HG02642 (cell line): ENCODE data around the gene CDH26.

Experiments used
- ATAC-seq: cut with Tn5 transposase; IDR thresholded peaks from one replicate; pipeline ENCODE4 v1.9.1; 2021; ENCODE audit warnings: mild to moderate bottlenecking; ENCODE audit not compliant: unreplicated experiment, poor library complexity

CDH26 gene

DNA sequence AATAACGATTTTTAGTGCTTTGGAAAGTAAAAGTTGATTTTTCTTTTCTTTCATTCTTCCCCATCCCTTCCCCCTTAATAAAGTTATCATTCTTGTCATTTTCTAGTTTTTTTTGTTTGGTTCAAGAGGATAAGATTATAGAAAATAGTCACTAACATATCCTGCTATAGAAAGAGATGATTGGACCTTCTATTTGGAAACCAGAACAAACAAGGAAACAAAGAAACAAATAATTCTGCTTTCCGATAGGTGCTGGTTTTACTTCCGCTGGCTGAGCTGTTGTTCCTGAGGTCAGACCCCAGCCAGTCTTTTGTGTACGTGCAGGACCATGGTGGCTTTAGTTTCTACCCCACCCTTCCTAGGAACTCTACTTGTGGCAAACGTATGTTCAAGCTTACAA is at the start of gene CDH26:
Gene CDH26, plus strand, starts transcription at position 301 of the 400 bp plus-strand sequence. CDS start 304 bp downstream, outside the sequence.
- no peak for ATAC-seq

DNA sequence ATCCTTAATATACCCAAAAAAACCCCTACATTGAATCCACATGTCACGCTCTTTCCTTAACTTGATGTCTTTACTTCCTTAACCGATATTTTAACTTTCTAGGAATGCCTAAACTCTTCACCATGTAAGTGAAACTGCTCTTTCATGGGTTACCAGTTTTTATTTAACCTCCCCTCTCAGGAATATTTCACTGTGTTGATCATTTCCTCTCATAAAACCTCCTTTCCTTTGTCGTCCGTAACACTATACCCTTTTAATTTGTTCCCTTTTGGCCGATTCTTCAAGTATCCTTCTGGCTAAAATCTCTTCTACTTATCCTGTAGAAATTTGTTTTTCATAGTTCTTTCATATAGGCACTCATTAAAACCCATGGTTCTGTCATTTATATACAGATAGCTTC is 49.4 kb upstream of the CDH26 start:
- ATAC-seq: no peak

DNA sequence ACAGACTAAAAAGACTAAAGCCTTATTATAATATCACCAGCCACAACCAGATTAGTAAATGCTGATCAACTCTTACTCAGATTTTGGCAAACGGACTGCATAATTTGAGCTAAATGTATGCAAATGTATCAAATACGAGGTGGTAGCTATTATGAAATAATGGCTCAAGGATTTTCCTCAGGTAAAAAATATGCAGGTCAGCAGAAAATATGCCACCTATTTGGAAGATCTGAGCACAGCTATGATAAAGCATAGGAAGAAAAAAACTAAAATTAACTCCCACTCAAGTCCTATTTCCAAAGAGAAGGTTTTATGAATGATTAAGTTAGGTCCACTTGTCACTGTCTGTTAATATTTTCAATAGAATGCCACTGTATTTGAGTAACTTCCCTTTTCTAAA is 47.2 kb upstream of the CDH26 start:
- no peak for ATAC-seq

DNA sequence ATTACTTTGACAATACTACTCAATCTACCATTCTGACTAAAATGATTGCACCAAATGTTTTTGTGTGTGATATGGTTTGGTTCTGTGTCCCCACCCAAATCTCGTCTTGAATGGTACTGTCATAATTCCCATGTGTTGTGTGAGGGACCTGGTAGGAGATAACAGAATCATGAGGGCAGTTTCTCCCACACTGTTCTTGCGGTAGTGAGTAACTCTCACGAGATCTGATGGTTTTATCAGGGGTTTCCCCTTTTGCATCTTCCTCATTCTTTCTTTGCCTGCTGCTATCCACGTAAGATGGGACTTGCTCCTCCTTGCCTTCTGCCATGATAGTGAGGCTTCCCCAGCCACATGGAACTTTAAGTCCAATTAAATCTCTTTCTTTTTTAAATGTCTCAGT is 45.6 kb upstream of the CDH26 start:
- no peak for ATAC-seq

DNA sequence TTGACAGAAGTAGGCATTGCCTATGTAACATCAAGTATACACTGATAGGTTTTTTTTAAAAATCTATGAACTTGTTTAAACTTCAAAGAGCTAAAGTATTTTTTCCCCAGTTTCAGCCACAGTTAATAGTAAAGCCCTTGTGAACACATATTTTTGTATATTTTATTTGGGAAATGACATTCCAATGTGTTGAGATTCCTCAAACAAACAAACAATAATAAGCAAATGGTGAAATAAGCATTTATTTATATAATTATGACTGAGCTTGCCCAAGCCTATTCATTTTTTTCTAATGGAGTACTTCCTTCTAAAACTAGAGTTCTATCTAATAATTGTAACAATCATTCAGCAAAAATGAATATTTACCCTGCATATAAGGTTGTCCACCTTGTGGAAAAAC is 37.3 kb upstream of the CDH26 start:
- no peak for ATAC-seq

DNA sequence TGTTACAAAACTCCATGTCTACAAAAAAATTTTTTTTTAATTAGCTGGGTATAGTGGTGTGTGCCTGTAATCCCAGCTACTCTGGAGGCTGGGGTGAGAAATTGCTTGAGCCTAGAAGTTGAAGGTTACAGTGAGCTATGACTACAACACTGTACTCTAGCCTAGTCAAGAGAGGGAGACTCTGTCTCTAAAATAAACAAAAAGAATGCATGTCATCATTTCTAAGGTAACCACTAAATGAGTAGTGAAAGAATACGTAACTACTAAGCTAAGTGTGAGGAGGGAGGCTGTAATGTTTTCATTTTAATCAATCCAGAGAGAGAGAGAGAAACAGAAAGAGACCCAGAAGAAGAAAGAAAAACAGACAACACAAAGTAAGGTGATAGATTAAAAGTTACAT is 34.7 kb upstream of the CDH26 start:
- no peak for ATAC-seq

DNA sequence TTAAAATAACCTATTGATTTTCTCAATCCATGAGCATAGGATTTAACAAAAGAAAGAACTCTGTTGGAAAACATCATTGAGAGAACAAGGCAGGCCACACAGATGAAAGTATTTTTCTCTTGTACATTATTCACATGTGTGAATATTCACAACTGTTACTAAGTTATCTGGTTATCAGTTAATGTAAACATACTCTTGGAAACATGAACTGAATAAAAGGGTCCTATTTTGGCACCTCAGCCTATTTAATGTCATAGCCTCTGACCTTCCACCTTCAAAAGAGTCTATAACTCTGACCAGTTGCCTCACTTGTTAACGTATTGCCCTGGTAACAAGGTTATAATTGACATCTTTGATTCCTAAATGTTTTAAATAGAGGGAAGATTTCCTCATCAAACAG is 32.9 kb upstream of the CDH26 start:
- no peak for ATAC-seq

DNA sequence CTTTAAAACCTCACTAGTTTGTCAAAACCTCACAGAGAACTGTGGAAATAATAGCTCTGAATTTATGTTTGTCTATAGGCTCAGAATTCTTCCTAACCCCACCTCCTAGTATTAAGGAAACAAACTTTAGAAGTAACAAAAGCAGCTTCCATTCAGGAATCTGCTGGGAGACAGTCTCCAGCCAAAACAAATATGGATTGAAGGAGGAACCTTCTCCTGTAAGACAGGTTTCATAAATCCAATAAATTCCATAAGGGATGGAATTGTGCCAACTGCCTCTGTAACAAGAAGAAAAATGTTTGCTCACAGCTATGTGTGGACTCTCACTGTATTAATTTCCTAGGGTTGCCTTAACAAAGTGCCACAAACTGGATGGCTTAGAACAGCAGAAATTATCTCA is 32.3 kb upstream of the CDH26 start:
- ATAC-seq: no peak

DNA sequence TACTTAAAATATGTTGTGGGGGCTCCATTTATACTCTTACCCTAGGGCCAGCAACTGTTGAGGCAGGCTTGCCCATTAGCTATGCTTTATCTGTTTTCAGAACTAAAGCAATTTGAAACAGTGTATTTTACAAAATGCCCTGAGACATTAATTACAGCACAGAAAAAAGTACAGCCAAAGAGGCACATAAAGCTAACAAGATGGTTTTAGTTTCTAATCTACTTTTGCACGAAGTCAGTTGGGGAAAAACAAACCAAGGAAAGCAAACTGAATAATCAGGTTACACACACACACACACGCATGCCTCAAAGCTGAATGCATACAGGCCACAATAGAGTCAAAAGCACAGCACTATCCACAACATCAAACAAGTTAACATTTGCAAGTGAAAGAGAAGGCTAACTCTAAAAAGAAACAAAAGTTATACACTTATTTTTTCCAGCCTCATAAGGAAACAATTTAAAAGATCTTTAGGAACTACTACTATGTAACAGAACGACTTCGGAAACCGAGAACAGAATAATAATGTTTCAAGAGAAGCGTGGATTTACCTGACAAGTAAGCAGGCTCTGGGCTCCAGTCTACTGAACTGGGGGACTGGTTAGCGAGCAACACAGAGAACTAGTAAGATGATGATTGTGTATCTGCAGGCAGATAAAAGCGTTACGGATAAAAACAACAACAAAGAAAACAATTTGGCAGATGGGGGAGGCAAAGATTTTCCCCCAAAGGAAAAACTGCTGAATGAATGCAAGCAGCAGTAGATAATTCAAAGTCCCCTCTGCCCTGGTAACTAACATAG is 26.5 kb upstream of the CDH26 start:
- ATAC-seq: no peak

DNA sequence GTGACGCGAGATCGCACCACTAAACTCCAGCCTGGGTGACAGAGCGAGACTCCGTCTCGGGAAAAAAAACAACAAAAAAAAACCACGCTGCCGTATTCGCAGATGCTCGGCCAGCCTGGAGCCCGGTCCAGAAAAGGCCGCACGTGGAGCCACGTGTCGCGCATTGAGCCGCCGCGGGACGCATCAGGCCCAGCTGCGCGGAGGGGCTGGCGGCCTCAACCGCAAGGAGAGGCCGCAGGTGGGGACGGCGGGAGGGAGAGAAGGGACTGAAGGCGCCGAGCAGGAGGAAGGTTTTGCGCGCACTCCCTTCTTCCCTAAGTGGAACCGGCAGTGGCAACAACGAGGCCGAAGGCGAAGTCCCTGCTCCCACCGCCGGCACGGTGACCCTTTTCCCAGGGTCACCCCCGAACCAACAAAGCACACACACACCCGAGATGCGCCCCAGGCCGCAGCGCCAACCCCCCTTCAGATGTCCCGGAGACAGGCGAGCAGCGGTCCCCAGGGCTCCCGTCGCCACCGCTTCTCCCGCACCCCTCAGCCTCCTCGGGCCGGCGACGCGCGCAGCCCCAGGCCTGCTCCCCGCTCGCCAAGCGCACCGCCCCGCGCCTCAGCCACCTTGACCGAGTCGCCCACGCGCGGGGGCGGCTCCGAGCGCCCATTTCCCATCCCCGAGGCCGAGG is 25.5 kb upstream of the CDH26 start:
- no peak for ATAC-seq

DNA sequence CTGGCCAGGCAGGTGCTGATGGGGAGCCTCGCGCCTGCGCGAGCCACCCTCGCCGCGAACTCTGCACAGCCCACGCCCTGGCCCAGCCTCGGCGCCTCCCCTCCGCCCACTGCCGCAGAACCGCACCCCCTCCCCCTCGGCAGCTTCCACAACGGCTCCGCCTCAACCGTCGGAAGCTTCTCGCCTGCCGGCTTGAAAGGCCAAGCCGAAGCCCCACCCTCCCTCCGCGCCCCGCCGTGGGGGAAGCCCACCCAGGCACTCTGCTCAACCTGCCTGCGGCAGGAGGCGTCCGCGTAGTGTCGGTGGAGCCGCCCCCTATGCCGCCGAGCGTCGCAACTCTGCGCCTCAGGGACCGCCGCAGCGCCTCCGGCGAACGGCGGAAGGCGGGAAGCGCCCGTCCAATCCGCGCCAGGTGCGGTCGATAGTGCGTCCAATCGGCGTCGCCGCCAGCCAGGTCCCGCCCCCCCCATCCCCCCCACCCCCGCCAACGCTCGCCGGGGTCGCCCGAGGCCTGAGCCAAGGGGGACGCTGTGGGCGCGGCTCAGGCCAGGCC is 24.9 kb upstream of the CDH26 start, which contains the start of gene SYCP2:
Gene SYCP2, minus strand, starts transcription at position 342 of the 553 bp plus-strand sequence. CDS start 11,224 bp downstream, outside the sequence.
- ATAC-seq: no peak

DNA sequence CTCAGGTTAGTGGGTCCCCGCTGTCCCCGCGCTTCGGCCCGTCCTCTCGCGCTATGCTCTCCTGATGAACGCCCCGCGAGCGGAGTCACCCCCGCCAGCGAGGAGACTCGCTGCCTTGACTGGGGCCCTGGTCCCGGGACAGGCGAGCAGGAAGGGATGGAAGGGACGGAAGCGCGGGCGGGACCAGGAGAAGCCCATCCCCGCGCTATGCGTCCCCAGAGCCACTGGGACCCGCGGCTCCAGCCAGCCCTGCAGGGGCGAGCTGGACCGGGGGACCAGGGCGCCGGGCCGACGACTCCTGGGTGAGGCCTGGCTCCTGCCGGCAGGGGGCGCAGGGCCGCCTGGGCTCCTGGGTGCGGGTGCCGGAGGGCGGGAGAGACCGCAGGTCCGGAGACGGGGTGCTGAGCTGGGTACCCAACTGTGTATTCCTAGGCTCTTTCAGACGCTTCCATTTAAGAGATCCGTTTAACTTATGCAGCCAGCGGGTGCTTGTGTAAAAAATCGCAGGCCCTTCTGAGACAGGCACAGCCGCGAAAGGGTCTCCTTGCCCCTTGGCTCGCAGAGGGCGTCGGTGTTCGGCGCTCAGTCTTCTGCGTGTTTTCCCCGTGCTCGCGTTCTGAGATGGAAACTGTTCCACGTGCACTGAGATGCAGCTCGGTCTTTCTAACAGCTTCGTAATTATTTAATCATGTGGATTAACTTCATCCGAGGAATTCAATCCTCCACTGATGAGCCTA is 24.2 kb upstream of the CDH26 start:
- peak; percentile 91 for ATAC-seq

DNA sequence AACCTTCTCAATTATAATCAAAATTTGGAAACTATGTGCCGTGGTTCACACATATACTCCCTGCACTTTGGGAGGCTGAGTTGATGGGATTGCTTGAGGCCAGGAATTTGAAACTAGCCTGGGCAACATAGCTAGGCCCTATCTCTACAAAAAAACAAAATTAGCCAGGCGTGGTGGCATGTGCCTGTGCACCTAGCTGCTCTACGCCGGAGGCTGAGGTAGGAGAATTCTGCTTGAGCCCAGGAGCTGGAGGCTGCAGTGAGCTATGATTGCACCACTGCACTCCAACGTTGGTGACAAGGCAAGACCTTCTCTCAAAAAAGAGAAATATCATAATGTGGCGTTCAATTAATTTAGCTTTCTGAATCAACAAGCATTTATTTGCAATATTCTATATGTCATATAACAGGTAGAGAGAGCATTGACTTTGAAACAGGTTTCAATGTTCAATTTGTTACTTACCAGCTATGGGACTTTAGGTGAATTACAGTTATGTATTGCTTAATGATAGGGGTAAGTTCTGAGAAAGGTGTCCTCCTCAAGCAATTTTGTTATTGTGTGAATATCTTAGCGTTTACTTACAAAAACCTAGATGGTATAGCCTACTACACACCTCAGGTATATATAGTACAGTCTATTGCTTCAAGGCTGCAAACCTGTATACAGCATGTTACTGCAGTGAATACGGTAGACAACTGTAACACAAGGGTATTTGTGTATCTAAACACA is 22.6 kb upstream of the CDH26 start:
- ATAC-seq: no peak

DNA sequence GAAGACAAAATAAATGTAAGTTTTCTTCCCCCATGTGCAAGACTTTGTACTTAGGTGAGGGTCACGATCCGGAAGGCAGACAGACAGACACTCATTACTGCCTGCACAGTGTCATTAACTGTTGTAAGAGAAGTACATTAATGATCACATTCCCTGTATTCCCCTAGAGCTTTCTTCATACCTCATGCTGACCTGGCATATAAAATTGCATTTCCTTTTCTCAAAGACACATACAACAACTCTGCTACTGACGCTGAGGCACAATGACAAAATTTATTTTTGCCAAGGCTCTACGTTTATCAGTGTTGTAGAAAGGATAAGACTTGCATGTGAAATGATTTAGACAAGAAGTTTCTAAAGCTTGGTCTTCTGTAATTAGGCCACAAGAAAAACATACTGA is 21.8 kb upstream of the CDH26 start:
- ATAC-seq: no peak

DNA sequence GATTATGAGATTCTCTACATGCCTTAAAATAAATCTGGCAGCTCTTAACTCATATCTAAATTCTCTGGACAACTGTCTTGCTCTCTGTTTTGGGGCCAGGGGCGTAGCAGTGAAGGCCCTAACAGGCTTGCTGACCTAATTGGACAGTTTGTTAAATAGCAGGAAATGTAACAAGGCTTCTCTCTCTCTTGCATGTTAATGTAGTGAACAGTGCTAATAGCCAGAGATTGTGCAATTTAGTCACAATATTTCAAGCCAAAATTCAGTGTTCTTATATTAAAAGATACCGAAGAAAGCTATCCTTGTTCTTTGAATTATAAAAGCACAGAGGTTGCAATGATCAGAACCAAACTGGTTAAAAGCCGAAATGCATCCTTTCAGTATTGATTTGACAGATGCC is 21.1 kb upstream of the CDH26 start:
- ATAC-seq: no peak

DNA sequence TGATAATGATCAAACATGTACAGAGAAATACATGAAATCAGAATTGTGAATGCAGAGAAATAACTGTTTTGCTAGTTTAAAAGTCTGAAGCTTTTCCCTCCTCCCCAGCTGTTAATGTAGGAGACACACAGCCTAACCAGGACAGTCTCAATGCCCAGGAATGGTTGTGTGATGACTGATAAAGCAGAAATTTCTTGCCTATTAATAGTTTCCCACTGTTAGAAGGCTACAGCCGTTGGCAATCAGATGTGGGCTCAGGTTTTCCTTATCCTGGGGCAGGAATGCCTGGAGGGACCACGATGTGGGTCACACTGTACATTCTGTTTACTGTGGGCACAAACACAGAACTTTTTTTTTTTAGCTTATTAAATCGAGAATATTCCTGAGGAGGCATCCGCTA is 20.0 kb upstream of the CDH26 start:
- no peak for ATAC-seq

DNA sequence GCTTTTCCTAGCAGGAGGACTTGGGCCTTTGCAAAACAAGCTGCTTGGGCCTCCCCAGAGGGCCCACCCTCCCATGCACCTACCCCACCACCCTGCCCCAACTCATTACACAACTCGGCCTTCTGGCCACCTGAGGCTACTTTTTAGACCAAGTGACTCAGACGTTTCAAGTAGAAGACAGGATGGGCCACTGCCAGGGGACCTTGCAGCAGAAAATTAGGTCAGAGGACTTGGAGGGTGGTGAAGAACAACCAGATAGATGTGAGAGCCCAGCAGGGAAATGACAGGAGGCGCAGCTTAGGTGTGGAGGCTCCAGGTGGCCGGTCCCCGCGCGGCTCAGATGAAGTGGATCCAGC is 19.5 kb upstream of the CDH26 start:
- ATAC-seq: no peak

DNA sequence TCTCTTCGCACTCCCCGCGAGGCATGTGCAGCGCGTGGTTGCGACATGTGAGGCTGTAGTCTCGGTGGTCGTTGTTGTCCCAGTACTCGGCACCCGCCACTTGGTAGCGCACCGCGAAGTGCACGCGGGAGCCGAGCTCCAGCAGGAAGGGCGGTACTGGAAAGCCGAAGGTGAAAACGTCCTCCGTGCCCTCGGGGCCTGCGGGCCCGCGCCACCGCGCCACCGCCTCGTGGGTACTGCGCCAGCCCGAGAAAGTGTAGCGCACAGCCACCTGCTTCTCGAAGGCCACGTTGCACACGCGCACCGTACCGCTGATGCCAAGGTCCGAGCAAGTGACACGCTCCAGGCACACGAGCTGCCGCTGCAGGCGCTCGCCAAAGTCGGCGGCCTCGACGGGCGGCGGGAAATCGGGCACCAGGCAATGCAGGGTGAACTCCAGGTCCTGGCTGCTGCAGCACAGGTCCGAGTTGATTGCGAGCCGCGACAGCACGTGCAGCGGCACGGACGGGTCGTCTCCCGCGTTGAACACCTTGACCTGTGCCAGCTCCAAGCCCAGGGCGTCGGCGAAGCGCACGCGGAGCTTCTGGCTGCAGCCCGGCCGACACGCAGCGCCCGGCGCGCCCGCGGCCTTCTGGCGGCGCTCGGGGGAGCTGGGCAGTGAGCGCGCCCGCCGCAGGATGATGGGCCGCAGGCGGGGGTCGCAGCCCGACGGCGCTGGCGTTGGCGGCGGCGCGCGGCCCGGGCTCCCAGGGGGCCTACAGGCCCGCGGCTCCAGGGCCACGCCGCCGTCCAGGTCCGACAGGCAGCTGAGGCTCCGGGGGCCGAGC is 19.0 kb upstream of the CDH26 start:
- ATAC-seq: no peak

DNA sequence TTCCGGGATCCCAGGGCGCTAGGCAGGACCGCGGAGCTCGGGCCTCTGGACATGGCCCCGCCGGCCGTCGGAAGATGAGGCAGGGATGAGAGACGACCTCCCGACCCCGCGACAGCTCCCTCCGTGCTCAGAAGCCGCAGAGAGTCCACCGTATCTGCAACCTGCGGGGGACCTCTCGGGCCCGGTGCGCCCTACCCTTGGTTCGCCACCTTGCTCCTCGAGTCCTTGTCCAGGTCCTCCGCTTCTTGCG is 18.4 kb upstream of the CDH26 start:
- peak; percentile 39 for ATAC-seq
